Activated naive CD4-positive, alpha-beta T cell treated with anti-CD3 and anti-CD28 coated beads, Interleukin-2, amount 10 ng/mL, durations not matched to agents 7 days and 5 days (primary cell): ENCODE results near the gene ORC4.
A peak's percentile ranks its signal among the peaks of the same experiment; 100 is the strongest.
"Not testable (repeated sequence)": the region's sequence is repeated elsewhere in the genome, so short reads cannot be mapped to it uniquely, and the experiment has no call there.

ENCODE experiments used
- CTCF ChIA-PET: fragments of 350-600 bp; sonication (Branson Sonifier 250); formaldehyde crosslinking; loops from one replicate; lab custom pipeline; 2021; ENCODE audit warnings: antibody characterized with exemption; lab: Charles Lee
- DNase-seq: peaks from one replicate; pipeline ENCODE4 v3.0.0-alpha.2; 2020
- H3K27ac Mint-ChIP-seq: one replicate; pipeline ENCODE4 v1.8.0; 2021; ENCODE audit warnings: mild to moderate bottlenecking, moderate library complexity, mixed read lengths
- H3K27me3 Mint-ChIP-seq: one replicate; pipeline ENCODE4 v1.8.0; 2021; ENCODE audit warnings: mild to moderate bottlenecking, mixed read lengths
- H3K36me3 Mint-ChIP-seq: one replicate; pipeline ENCODE4 v1.8.0; 2021; ENCODE audit warnings: mixed read lengths
- H3K4me1 Mint-ChIP-seq: one replicate; pipeline ENCODE4 v1.8.0; 2021; ENCODE audit warnings: mixed read lengths
- H3K4me3 Mint-ChIP-seq: one replicate; pipeline ENCODE4 v1.8.0; 2021; ENCODE audit warnings: mild to moderate bottlenecking, moderate library complexity, mixed read lengths
- H3K9me3 Mint-ChIP-seq: one replicate; pipeline ENCODE4 v1.8.0; 2021; ENCODE audit warnings: mixed read lengths

Gene ORC4

DNA sequence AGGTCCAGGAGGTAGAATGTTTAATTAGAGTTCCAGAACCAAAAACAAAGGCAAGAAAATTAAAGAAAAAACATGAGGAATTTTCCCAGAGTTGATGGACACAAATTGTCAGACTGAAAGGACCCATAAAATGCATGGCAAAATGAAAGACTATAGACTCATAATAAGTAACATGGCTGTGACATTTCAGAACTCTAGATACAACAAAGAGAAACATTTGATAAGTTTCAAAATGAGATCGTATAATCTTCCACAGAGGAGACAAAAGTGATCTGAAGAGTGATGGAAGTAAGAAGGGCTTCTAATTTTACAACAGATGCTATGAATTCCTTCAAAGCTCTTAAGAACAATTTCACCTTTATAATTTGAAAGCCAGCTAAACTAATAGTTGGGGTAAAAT, 20.4 kb downstream of the ORC4 start:
- DNase-seq = no peak
- no peak overlapping the region for H3K27ac Mint-ChIP-seq
- peaks cover 28% of the 10 kb centered on the region for H3K9me3 Mint-ChIP-seq
- peaks cover 26% of the 10 kb centered on the region for H3K36me3 Mint-ChIP-seq
- CTCF ChIA-PET = interaction anchor here (1.8 kb wide), 1 partner anchor 10 kb away, joined by 7 read pairs; no protein-coding TSS in a partner anchor
- H3K4me3 Mint-ChIP-seq = no peak overlapping the region
- no peaks in the 10 kb centered on the region for H3K4me1 Mint-ChIP-seq
- no peaks in the 10 kb centered on the region for H3K27me3 Mint-ChIP-seq

DNA sequence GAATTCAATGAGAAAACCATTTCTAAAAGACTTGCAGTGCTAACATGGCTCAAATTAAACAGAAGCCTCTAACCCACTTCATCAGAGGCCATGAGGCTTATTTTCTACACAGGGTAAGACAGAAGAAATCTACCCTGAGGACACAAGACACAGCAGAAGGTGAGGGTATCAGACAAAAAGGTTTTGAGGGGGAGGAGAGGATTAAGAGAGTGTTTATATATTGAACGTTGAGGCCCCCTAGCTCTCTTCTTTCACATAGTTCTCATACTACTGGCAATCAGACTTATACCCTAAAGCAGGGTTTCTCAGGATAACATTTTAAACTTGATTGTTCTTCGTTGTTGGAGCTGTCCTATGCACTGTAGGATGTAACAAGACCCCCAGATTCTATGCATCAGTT, 21.4 kb downstream of the ORC4 start:
- H3K27ac Mint-ChIP-seq = no peak overlapping the region
- no peak overlapping the region for H3K4me3 Mint-ChIP-seq
- DNase-seq = no peak
- peaks cover 29% of the 10 kb centered on the region for H3K9me3 Mint-ChIP-seq
- H3K36me3 Mint-ChIP-seq = peaks cover 33% of the 10 kb centered on the region
- H3K4me1 Mint-ChIP-seq = no peaks in the 10 kb centered on the region
- CTCF ChIA-PET = interaction anchor here (1.8 kb wide), 1 partner anchor 9 kb away, joined by 7 read pairs; no protein-coding TSS in a partner anchor
- no peaks in the 10 kb centered on the region for H3K27me3 Mint-ChIP-seq

DNA sequence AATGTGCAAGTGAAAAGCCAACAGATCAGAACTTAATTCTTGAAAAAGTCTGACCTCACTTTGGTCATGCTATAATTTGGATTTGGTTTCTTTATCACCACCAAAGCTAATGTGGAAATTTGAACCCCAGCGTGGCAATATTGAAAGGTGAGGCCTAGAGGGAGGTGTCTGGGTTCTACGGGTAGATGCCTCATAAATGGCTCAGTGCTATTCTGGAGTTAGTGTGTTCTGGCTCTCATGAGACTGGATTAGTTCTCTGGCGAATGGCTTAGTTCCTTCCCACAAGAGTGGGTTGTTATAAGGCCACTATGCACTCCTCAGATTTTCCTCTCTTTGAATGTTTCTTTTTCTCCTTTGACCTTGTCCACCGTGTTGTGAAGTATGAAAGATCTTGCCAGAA, 22.3 kb downstream of the ORC4 start:
- Mint-ChIP-seq H3K9me3 (peaks cover 26% of the 10 kb centered on the region), H3K27me3 (no peaks in the 10 kb centered on the region), H3K4me1 (no peaks in the 10 kb centered on the region), H3K4me3 (no peak overlapping the region), H3K27ac (no peak overlapping the region), H3K36me3 (peaks cover 30% of the 10 kb centered on the region)
- CTCF ChIA-PET = no interaction called here
- no peak for DNase-seq

DNA sequence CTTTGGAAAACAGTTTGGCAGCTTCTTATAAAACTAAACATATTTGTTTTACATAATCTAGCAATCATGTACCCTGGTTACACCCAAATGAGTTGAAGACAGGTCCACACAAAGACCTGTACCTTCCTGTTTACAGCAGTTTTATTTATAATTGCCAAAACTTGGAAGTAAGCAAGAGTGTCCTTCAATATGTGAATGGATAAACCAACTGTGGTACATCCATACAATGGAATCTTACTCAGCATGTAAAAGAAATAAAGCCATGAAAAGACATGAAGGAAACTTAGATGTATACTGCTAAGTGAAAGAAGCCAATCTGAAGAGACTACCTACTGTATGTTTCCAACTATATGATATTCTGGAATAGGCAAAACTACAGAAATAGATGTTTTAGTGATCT, 23.7 kb downstream of the ORC4 start:
- no peaks in the 10 kb centered on the region for H3K4me1 Mint-ChIP-seq
- no peak overlapping the region for H3K27ac Mint-ChIP-seq
- H3K9me3 Mint-ChIP-seq = peaks cover 14% of the 10 kb centered on the region
- no peak for DNase-seq
- no peaks in the 10 kb centered on the region for H3K27me3 Mint-ChIP-seq
- CTCF ChIA-PET = no interaction called here
- no peak overlapping the region for H3K4me3 Mint-ChIP-seq
- peaks cover 22% of the 10 kb centered on the region for H3K36me3 Mint-ChIP-seq

DNA sequence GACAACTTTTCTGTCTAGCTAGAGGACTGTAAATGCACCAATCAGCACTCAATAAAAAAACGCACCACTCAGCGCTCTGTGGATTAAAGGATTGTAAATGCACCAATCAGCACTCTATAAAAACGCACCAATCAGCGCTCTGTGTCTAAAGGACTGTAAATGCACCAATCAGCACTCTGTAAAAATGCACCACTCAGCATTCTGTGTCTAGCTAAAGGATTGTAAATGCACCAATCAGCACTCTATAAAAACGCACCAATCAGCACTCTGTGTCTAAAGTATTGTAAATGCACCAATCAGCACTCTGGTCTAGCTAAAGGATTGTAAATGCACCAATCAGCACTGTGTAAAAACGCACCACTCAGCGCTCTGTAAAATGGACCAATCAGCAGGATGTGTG, 25.6 kb downstream of the ORC4 start:
- not testable (repeated sequence) for H3K4me3 Mint-ChIP-seq, H3K4me1 Mint-ChIP-seq, DNase-seq, H3K27me3 Mint-ChIP-seq, H3K9me3 Mint-ChIP-seq, H3K27ac Mint-ChIP-seq
- CTCF ChIA-PET = interaction anchor here (0.6 kb wide), 1 partner anchor 39 kb away, joined by 3 read pairs; no protein-coding TSS in a partner anchor
- H3K36me3 Mint-ChIP-seq = peaks cover 20% of the 10 kb centered on the region

DNA sequence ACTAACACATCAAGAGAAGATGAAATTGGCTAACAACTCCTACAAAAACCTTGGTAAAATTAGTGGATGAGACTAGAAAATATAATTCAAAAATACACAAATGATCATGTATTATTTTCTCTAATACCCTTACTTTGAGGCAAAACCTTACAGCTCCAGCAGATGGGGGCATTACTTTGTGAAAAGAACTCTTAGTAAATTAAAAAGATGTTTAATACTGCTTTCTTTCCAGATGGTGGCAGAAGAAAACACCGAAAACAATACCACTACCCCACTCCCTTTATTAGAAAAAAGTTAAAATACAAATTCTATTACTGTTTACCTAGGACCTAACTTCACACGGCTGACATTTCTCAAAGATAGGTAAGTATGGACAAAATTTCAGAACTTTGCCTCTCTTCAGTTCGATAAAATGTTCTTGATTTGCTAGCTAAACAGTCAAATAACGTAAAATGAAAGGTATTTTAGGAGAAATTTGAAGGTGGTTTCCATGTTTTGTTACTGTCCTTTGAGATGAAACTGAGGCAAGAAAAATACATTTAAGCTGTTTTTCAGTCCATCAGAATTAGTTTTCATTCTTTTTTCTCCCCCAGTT, 30.6 kb downstream of the ORC4 start:
- CTCF ChIA-PET = interaction anchor here (0.7 to 4.1 kb wide), 21 partner anchors 9 to 1001 kb away, joined by 3 to 53 read pairs (median 4); partner anchors contain the start of genes MBD5 and ORC4
- peak; percentile 43 for DNase-seq
- H3K36me3 Mint-ChIP-seq = peaks cover 6% of the 10 kb centered on the region
- H3K9me3 Mint-ChIP-seq = no peaks in the 10 kb centered on the region
- H3K4me1 Mint-ChIP-seq = no peaks in the 10 kb centered on the region
- H3K4me3 Mint-ChIP-seq = no peak overlapping the region
- no peak overlapping the region for H3K27ac Mint-ChIP-seq
- H3K27me3 Mint-ChIP-seq = no peaks in the 10 kb centered on the region

DNA sequence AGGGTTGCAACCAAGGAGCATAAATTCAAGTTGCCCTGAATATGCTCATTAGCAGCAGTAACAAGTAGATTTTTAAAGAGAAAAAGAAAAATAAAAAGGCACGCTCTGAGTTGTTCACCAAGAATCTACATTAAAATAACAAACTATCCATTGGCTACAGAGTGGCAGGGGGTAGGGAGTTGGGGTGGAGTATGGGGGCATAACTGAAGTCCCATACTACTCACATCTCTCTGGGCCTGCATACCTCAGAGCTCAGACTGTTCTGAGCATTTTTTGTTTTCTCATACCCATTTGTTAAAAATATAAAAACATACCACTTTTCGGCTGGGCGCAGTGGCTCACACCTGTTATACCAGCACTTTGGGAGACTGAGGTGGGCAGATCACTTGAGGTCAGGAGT, 31.4 kb downstream of the ORC4 start:
- H3K36me3 Mint-ChIP-seq = peaks cover 2% of the 10 kb centered on the region
- H3K4me3 Mint-ChIP-seq = no peak overlapping the region
- no peaks in the 10 kb centered on the region for H3K9me3 Mint-ChIP-seq
- CTCF ChIA-PET = interaction anchor here (0.8 to 4.1 kb wide), 17 partner anchors 10 to 1002 kb away, joined by 3 to 53 read pairs (median 5); partner anchors contain the start of genes MBD5 and ORC4
- DNase-seq = no peak
- no peak overlapping the region for H3K27ac Mint-ChIP-seq
- H3K27me3 Mint-ChIP-seq = no peaks in the 10 kb centered on the region
- H3K4me1 Mint-ChIP-seq = no peaks in the 10 kb centered on the region

DNA sequence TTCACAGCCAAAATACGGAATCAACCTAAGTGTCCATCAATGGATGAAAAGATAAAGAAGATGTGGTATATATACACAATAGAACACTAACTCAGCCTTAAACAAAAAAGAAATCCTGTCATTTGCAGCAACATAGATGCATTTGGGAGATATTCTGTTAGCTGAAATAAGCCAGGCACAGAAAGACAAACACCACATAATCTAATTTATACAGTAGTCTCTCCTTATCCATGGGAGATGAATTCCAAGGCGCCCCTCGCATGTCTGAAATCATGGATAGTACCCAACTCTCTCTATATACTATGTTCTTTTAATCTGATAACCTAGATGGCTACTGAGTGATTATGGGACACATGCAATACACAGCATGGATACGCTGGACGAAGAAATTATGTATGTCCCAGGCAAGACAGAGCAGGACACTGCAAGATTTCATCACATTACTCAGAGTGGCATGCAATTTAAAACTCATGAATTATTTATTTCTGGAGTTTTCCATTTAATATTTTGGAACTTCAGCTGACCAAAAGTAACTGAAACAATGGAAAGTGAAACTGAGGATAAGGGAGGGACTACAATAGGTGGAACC, 39.5 kb downstream of the ORC4 start:
- peaks cover 5% of the 10 kb centered on the region for H3K9me3 Mint-ChIP-seq
- peaks cover 10% of the 10 kb centered on the region for H3K36me3 Mint-ChIP-seq
- H3K4me1 Mint-ChIP-seq = peaks cover 10% of the 10 kb centered on the region
- no peaks in the 10 kb centered on the region for H3K27me3 Mint-ChIP-seq
- CTCF ChIA-PET = no interaction called here
- no peak overlapping the region for H3K27ac Mint-ChIP-seq
- H3K4me3 Mint-ChIP-seq = no peak overlapping the region
- DNase-seq = no peak

DNA sequence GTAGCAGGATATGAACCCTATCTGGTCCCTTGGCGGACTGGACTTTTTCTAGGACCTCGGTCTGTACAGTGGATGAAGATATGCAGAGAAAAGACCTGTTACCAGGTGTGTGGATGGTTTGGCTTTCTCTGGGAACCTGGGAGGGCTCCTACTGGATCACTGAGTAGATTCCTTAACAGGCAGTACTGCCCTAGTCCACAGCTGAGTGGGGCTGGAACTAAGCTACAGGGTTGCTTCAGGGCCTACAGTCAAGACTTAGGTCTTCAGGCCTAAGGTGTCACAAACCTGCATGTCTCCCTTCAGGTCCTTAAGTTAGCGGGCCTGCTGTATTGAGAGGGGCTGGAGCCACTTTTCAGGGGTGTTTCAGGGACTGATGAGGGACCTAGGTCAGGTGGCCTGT, 42.9 kb downstream of the ORC4 start:
- H3K4me1 Mint-ChIP-seq = peaks cover 5% of the 10 kb centered on the region
- H3K27me3 Mint-ChIP-seq = no peaks in the 10 kb centered on the region
- no peak for DNase-seq
- H3K4me3 Mint-ChIP-seq = no peak overlapping the region
- H3K36me3 Mint-ChIP-seq = peaks cover 14% of the 10 kb centered on the region
- CTCF ChIA-PET = interaction anchor here (1.1 kb wide), 1 partner anchor 12 kb away, joined by 3 read pairs; no protein-coding TSS in a partner anchor
- peaks cover 5% of the 10 kb centered on the region for H3K9me3 Mint-ChIP-seq
- H3K27ac Mint-ChIP-seq = no peak overlapping the region

DNA sequence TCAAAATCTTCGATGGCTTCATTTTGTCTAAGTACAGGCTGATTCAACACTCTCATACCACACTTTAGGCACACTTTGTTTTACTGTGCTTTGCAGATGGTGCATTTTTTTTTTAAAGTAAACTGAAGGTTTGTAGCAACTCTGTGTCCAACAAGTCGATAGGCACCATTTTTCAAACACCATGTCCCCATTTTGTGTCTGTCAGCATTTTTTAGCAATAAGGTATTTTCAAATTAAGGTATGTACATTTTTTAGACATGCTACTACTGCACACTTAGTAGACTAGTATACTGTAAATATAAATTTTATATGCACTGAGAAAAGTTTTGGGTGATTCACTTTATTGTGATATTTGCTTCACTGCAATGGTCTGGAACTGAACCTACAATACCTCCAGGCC, 44.4 kb downstream of the ORC4 start:
- H3K36me3 Mint-ChIP-seq = peaks cover 15% of the 10 kb centered on the region

DNA sequence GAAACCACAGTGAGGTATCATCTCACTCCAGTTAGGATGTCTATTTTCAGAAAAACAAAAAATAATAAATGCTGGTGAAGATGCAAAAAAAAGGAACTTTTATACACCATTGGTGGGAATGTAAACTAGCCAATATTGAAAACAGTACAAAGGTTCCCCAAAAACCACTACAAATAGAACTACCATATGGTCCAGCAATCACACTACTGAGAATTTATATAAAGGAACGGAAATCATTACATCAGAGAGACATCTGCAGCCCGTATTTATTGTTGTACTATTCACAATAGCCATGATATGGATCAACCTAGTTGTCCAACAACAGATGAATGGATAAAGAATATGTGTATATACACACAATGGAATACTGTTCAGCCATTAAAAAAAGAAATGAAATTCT, 52.0 kb downstream of the ORC4 start:
- H3K4me3 Mint-ChIP-seq = no peak overlapping the region
- H3K4me1 Mint-ChIP-seq = no peaks in the 10 kb centered on the region
- H3K36me3 Mint-ChIP-seq = peaks cover 53% of the 10 kb centered on the region
- peaks cover 23% of the 10 kb centered on the region for H3K9me3 Mint-ChIP-seq
- DNase-seq = no peak
- CTCF ChIA-PET = no interaction called here
- H3K27me3 Mint-ChIP-seq = no peaks in the 10 kb centered on the region
- H3K27ac Mint-ChIP-seq = no peak overlapping the region

More for the DNA sequence above, 44.4 kb downstream of the ORC4 start:
- CTCF ChIA-PET = no interaction called here
- no peak for DNase-seq
- H3K9me3 Mint-ChIP-seq = peaks cover 5% of the 10 kb centered on the region
- H3K27me3 Mint-ChIP-seq = no peaks in the 10 kb centered on the region
- peaks cover 4% of the 10 kb centered on the region for H3K4me1 Mint-ChIP-seq
- no peak overlapping the region for H3K4me3 Mint-ChIP-seq
- H3K27ac Mint-ChIP-seq = no peak overlapping the region

DNA sequence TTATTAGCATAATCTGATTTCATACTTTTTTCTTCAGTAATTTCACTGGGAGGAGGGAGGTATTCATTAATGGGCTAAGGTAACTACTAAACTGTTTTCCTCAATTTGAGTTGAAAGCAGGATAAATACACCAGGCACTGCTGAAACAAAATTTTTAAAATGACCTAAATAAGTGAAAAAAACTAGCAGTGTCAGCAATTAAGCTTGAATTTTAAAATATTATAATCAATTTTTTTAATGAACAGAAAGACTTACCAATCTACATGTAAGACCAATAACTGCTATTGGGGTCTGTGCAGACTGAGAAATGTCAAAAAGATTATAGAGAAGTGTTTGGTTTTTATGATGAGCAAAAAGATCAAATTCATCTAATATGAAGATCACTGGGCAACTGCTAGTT, 68.4 kb downstream of the ORC4 start:
- CTCF ChIA-PET = no interaction called here
- Mint-ChIP-seq H3K27me3 (no peaks in the 10 kb centered on the region), H3K4me3 (no peak overlapping the region), H3K36me3 (peaks cover 10% of the 10 kb centered on the region), H3K27ac (no peak overlapping the region), H3K9me3 (no peaks in the 10 kb centered on the region), H3K4me1 (no peaks in the 10 kb centered on the region)
- DNase-seq = no peak

DNA sequence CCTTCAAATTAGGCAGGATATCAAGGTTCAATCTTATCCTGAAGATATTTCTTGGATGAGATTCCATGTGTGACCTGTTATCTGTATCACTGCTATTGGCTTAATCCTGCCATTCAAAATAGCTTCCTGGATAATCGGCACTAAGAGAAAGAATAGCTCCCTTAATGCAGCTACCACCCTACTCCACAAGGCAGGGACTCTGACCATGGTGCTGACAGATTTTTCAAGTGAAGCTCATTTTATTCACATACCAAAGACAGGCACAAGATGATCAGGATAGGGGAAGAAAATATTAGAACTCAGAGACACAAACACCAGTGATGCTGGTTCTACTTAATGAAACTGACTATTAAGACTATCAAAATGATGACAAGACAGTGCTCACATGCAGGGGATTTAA, 74.9 kb downstream of the ORC4 start:
- CTCF ChIA-PET = interaction anchor here (0.8 kb wide), 1 partner anchor 563 kb away, joined by 3 read pairs; no protein-coding TSS in a partner anchor
- H3K27me3 Mint-ChIP-seq = no peaks in the 10 kb centered on the region

DNA sequence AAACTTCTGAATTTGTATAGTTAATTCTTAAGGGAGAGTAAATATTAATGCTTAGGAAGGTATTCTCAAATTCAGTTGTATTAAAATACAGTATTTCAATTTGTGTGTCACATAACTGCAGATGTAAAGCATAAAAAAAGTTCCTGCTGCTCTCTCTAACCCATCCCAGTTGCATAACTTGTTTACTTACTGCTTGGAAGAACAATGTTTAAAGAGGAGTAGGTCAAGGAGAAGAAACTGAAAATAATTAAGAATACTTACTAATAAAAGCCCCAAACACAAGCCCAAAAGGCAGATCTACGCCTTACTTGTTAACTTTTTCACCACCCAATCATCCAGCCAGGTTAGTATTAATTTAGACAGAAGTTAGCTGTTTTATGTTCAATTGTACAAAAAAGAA, 81.2 kb downstream of the ORC4 start:
- Mint-ChIP-seq H3K4me1 (no peaks in the 10 kb centered on the region), H3K4me3 (no peak overlapping the region), H3K27ac (no peak overlapping the region), H3K27me3 (no peaks in the 10 kb centered on the region), H3K9me3 (no peaks in the 10 kb centered on the region), H3K36me3 (peaks cover 23% of the 10 kb centered on the region)
- no peak for DNase-seq
- CTCF ChIA-PET = no interaction called here

More for the DNA sequence above, 74.9 kb downstream of the ORC4 start:
- DNase-seq = no peak
- no peaks in the 10 kb centered on the region for H3K4me1 Mint-ChIP-seq
- H3K9me3 Mint-ChIP-seq = no peaks in the 10 kb centered on the region
- H3K27ac Mint-ChIP-seq = no peak overlapping the region
- H3K36me3 Mint-ChIP-seq = peaks cover 5% of the 10 kb centered on the region
- H3K4me3 Mint-ChIP-seq = no peak overlapping the region
